B cell (primary cell): ENCODE data around the gene ZNF506. TPM values are rescaled to one million over a fixed set of nuclear protein-coding genes. Genes with fewer than 3 reads are reported as not detected.

Experiments
- ATAC-seq: fragments of 200-7000 bp; cut with Tn5 transposase; one replicate; pipeline ENCODE4 v1.10.0; 2021; ENCODE audit warnings: low read depth, mild to moderate bottlenecking, moderate number of reproducible peaks, moderate library complexity
- CTCF ChIA-PET: fragments of 350-600 bp; sonication (Branson Sonifier 250); formaldehyde crosslinking; loops from one replicate; lab custom pipeline; 2021; ENCODE audit warnings: antibody characterized with exemption, inconsistent platforms; lab: Charles Lee
- POLR2A ChIA-PET: fragments of 350-600 bp; sonication (Branson Sonifier 250); formaldehyde crosslinking; loops from one replicate; lab custom pipeline; 2021; ENCODE audit warnings: antibody characterized with exemption; lab: Charles Lee
- DNase-seq: peaks from one replicate; pipeline ENCODE4 v3.0.0; 2013
- H2AFZ ChIP-seq: 2 replicates; pipeline ENCODE4 v1.6.1; 2012; ENCODE audit warnings: mild to moderate bottlenecking, low read depth, low read length; ENCODE audit not compliant: insufficient read depth, poor library complexity, severe bottlenecking
- H3K27ac ChIP-seq, 2 donors: 1 replicate in 1 of 2; 2 replicates in 1 of 2; pipeline ENCODE4 v1.5.1; 2012 to 2013; ENCODE audit warnings: low read length in 2 of 2, mild to moderate bottlenecking in 2 of 2, moderate library complexity in 1 of 2
- H3K27me3 ChIP-seq, 4 experiments: fragments of 200-600 bp in 1 of 4; sonication (generic) in 1 of 4; replicated peaks in 1 of 4; 1 replicate in 2 of 4; 2 replicates in 2 of 4; pipeline versions ENCODE4 v1.6.1 to v1.7.0; 2013 to 2016; ENCODE audit warnings: low read length in 3 of 4, mild to moderate bottlenecking in 2 of 4, mixed read lengths in 1 of 4, moderate library complexity in 1 of 4; ENCODE audit not compliant: insufficient read depth in 4 of 4, control insufficient read depth in 3 of 4; ENCODE audit errors: control extremely low read depth in 1 of 4
- H3K36me3 ChIP-seq, 2 experiments: replicated peaks in 1 of 2; 1 replicate in 1 of 2; 2 replicates in 1 of 2; pipeline versions ENCODE4 v1.6.1 to v1.7.1; 2013; ENCODE audit warnings: low read length in 1 of 2; ENCODE audit not compliant: insufficient read depth in 2 of 2, control insufficient read depth in 1 of 2; ENCODE audit errors: control extremely low read depth in 1 of 2, extremely low read depth in 1 of 2
- H3K4me1 ChIP-seq, 2 donors: fragments of 200-600 bp in 1 of 2; sonication (generic) in 1 of 2; 1 replicate in 1 of 2; 2 replicates in 1 of 2; pipeline versions ENCODE4 v1.5.1 to v1.6.1; 2013 to 2017; ENCODE audit warnings: low read length in 2 of 2; ENCODE audit not compliant: control insufficient read depth in 2 of 2, insufficient read depth in 2 of 2
- H3K4me2 ChIP-seq: replicated peaks from 2 replicates; pipeline ENCODE3; 2012; ENCODE audit warnings: mild to moderate bottlenecking, low read depth, low read length; ENCODE audit not compliant: poor library complexity, severe bottlenecking
- H3K4me3 ChIP-seq, 5 experiments: fragments of 200-600 bp in 1 of 5; sonication (generic) in 1 of 5; 1 replicate in 3 of 5; 2 replicates in 2 of 5; pipeline versions ENCODE4 v1.5.1 to v1.7.0; 2011 to 2016; ENCODE audit warnings: low read length in 4 of 5, mild to moderate bottlenecking in 4 of 5, low read depth in 2 of 5, control low read depth in 1 of 5, moderate library complexity in 1 of 5; ENCODE audit not compliant: insufficient read depth in 1 of 5; ENCODE audit errors: control extremely low read depth in 1 of 5, extremely low read depth in 1 of 5
- H3K79me2 ChIP-seq: fragments of 200-600 bp; sonication (generic); one replicate; pipeline ENCODE4 v1.6.0; 2016; ENCODE audit warnings: low read length; ENCODE audit not compliant: control insufficient read depth, insufficient read depth
- H3K9ac ChIP-seq: fragments of 200-600 bp; sonication (generic); 2 replicates; pipeline ENCODE4 v1.6.1; 2017; ENCODE audit warnings: mild to moderate bottlenecking, low read length, moderate library complexity
- H3K9me3 ChIP-seq, 3 donors: one replicate each; pipeline versions ENCODE4 v1.6.1 to v1.7.1; 2013; ENCODE audit warnings: low read length in 2 of 3; ENCODE audit not compliant: control insufficient read depth in 2 of 3, insufficient read depth in 1 of 3; ENCODE audit errors: control extremely low read depth in 1 of 3
- H4K20me1 ChIP-seq: 2 replicates; pipeline ENCODE4 v1.6.0; 2012; ENCODE audit warnings: mild to moderate bottlenecking, low read length; ENCODE audit not compliant: insufficient read depth, control insufficient read depth, poor library complexity, severe bottlenecking
- H3K27ac Mint-ChIP-seq: one replicate; pipeline ENCODE4 v1.8.0; 2021; ENCODE audit warnings: mixed read lengths
- H3K27me3 Mint-ChIP-seq: one replicate; pipeline ENCODE4 v1.8.0; 2021; ENCODE audit warnings: mixed read lengths
- H3K4me1 Mint-ChIP-seq: one replicate; pipeline ENCODE4 v1.8.0; 2021; ENCODE audit warnings: mixed read lengths
- H3K4me3 Mint-ChIP-seq: one replicate; pipeline ENCODE4 v1.8.0; 2021; ENCODE audit warnings: mixed read lengths
- H3K9me3 Mint-ChIP-seq: one replicate; pipeline ENCODE4 v1.8.0; 2022; ENCODE audit warnings: mixed read lengths; ENCODE audit not compliant: insufficient read depth
- CTCF ChIP-seq: fragments of 200-600 bp; IDR thresholded peaks from one replicate; pipeline ENCODE4 v1.8.0; 2022; ENCODE audit warnings: antibody characterized with exemption, mild to moderate bottlenecking
- EZH2 ChIP-seq: IDR thresholded peaks from 2 replicates; pipeline ENCODE4 v1.6.1; 2012; ENCODE audit warnings: borderline replicate concordance, low read depth, mild to moderate bottlenecking, moderate library complexity, low read length; ENCODE audit not compliant: insufficient read depth, poor library complexity, severe bottlenecking
- WGBS: methylation state at CpG from one replicate; pipeline ENCODE4 v1.1.5; 2013; ENCODE audit warnings: missing lambda C conversion rate; ENCODE audit not compliant: insufficient coverage; 5-methylcytosine and 5-hydroxymethylcytosine counted together
- intact Hi-C: fragments of 100-400 bp; cut with micrococcal nuclease; formaldehyde crosslinking; loops from one replicate; pipeline ENCODE4 v1.10.0; 2022
- polyA plus RNA-seq: library from polyadenylated mRNA; depleted of rRNA; stranded (reverse); fragments of >200 nt; gene quantifications from 2 replicates; pipeline ENCODE4 v1.2.3, GENCODE V29; 2012
- total RNA-seq, 2 donors: library from RNA; stranded (reverse); fragments of 120-200 nt in 1 of 2; gene quantifications; 1 replicate in 1 of 2; 2 replicates in 1 of 2; pipeline versions ENCODE4 v1.2.3 to v1.2.4, GENCODE V29; 2013 to 2022

The ZNF506 gene
- total and polyA plus RNA-seq, 2 donors (not counting 1 experiment from before 2014, with no cell fraction given), result 25.6 to 67.6 TPM

- no peak overlapping the region for H3K4me3 Mint-ChIP-seq
- TF ChIP-seq EZH2 (no peak), CTCF (no peak)
- Histone ChIP-seq H4K20me1 (no peaks in the 10 kb centered on the region), H2AFZ (no peak overlapping the region), H3K4me3 (no peak overlapping the region), H3K79me2 (no peaks in the 10 kb centered on the region), H3K36me3 (no peaks in the 10 kb centered on the region), H3K27me3 (no peaks in the 10 kb centered on the region), H3K4me1 (peaks cover 0 to 3% of the 10 kb centered on the region in 2 donors), H3K27ac (no peak overlapping the region), H3K9ac (no peak overlapping the region), H3K9me3 (peaks cover 0 to 14% (median 0%) of the 10 kb centered on the region in 3 donors), H3K4me2 (no peak overlapping the region)
- DNase-seq, result peak; percentile 5
- CTCF ChIA-PET, result interaction anchor here (0.9 kb wide), 1 partner anchor 214 kb away, joined by 3 read pairs; no protein-coding TSS in a partner anchor
- no peaks in the 10 kb centered on the region for H3K27me3 Mint-ChIP-seq
- H3K27ac Mint-ChIP-seq, result no peak overlapping the region
- peaks cover 2% of the 10 kb centered on the region for H3K9me3 Mint-ChIP-seq
- 81% methylated on average over 13 of the region's 15 CpGs for WGBS
- intact Hi-C loops, result no loop called here
- POLR2A ChIA-PET, result no interaction called here
- H3K4me1 Mint-ChIP-seq, result no peaks in the 10 kb centered on the region
- ATAC-seq, result no peak
These were observed 75.0 kb downstream of the ZNF506 start for GRCh38 chr19:19746286-19747213.
